Fibroblast of skin of left quadriceps (primary cell): Measurements from ENCODE around the gene TEKT2.

Source experiments
- DNase-seq, 2 experiments: peaks; one replicate each; pipeline ENCODE4 v3.0.0-alpha.2; 2013; ENCODE audit warnings: low read depth in 2 of 2

TEKT2 gene

DNA sequence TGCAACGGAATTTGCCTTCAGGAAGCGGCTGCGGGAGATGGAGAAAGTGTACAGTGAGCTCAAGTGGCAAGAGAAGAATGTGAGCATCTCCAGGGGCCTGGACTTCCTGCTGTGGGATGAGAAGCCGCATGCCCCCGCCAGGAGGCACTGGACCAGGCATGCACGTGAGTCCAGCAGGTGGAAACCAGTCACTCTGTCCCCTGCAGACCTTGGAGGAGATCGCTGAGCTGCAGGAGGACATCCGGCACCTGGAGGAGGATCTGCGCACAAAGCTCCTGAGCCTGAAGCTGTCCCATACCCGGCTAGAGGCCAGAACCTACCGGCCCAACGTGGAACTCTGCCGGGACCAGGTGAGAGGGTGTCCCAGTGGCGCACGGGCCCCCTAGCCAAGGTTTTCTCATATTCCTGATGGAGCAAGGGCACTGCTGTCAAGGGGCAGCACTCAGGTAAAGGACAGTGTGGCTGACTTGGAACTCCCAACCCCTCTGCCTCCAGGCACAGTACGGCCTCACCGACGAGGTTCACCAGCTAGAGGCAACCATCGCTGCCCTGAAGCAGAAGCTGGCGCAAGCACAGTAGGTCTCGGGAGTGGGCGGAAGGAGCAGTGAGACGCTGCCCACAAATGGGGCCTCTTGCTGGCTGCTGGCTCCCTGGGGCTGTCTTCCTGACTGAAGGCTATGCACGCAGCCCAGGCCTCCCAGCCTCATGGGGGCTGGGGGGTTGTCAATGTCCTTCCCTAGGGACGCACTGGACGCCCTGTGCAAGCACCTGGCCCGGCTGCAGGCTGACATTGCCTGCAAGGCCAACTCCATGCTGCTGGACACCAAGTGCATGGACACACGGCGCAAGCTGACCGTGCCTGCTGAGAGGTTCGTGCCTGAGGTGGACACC is 3.6 kb downstream of the TEKT2 start:
- DNase-seq: no peak

DNA sequence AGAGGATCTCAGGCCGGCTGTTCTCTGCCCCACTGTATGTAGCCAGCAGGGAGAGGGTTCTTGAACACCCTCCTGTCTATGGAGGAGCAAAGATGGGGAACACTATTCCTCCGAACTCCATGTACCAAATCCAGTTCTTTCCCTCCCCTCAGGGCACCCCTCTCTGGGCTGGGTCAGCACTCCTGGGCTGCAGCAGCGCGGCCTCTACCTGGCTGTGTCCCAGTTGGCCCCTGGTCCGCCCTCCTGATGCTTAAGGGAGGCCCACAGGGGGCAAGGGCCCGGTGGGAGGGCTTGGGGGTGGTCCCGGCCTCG is 4.3 kb downstream of the TEKT2 start:
- DNase-seq: no peak

DNA sequence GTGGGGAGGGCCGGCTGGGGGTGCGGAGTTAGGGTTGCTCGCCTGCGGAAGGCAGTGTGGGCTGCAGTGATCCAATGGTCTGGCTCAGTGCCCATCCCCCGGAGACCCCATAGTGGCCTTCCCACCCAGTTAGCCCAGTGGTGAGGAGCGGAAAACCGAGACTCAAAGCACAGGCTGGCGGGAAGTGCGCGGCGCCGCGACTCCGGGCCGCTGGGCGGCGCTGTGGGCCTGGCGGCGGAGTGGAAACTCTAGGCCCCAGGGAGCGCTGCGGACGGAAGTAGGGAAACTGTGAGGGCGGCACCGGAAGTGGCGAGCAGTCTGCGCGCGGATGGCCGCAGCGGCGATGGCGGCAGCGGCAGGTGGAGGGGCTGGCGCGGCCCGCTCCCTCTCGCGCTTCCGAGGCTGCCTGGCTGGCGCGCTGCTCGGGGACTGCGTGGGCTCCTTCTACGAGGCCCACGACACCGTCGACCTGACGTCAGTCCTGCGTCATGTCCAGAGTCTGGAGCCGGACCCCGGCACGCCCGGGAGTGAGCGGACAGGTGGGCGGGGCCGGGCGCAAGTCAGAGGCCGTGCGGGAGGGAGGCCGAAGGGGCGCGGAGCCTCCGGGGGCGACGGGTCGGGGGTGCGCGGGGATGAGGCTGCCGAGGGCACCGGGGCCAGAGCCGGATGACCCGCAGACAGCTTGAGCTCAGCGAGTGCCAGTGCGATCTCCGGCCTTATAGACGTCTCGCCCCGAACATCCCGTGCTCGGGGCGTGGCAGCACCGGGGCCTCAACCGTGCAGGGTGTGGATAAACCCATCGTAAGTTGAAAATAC is 4.9 kb downstream of the TEKT2 start, which contains the start of gene ADPRS:
Gene ADPRS (plus strand): TSS at position 316 of the 816 bp plus-strand sequence. CDS start 13 bp downstream, at position 329.
- DNase-seq: peak; percentile 66 to 71

DNA sequence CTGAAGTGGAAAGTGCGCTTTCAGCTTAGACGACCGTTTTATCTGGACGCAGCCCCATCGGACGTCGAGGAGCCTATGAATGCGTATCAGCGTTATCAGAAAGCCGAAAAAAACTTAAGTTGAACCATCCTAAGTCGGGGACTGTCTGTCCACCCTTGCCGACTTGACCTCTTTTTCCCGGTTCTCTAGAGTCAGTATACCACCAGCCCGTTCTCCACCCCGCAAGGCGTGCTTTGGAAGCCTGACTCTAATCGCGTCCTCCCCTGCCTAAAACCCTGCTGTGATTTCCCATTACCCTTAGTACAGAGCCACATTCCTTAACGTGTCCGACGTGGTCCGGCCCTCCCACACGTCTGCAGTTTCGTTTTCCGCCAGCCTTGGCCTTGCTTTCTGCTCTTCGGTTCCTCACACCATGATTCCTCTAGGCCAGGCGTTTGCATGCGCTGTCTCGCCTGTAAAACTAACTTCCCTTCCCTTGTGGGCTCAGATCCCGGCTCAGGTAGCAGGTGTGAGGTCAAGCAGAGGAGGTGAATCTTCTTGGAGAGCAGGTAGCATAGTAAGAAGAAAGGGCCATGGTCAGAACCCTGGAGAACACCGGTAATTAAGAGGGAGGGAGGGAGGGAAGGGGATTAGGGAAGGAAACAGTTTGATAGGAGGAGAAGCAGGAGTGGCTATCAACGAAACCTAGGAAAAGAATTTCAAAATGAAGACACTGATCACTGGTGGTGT is 5.7 kb downstream of the TEKT2 start:
- no peak for DNase-seq

DNA sequence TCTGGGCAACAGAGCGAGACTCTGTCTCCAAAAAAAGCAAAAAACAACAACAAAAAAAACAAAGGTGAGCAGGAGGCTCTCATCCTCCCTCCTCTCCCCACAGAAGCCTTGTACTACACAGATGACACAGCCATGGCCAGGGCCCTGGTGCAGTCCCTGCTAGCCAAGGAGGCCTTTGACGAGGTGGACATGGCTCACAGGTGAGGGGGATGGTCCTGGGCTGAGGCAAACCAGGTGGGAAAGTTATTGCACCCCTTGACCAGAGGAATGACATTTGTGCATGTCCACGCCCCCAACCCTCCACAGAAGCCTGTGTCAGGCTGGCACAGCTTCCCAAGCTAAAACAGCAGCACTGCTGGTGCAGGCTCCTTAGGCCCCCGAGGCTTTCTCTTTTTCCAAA is 7.2 kb downstream of the TEKT2 start:
- DNase-seq: no peak

DNA sequence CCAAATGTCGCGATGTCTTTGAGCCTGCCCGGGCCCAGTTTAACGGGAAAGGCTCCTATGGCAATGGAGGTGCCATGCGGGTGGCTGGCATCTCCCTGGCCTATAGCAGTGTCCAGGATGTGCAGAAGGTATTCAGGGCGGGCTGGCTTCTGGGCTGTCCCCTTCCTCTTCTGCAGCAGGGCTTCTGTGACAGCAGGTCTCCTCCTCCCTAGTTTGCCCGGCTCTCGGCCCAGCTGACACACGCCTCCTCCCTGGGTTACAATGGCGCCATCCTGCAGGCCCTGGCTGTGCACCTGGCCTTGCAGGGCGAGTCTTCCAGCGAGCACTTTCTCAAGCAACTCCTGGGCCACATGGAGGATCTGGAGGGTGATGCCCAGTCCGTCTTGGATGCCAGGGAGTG is 7.8 kb downstream of the TEKT2 start:
- DNase-seq: no peak

DNA sequence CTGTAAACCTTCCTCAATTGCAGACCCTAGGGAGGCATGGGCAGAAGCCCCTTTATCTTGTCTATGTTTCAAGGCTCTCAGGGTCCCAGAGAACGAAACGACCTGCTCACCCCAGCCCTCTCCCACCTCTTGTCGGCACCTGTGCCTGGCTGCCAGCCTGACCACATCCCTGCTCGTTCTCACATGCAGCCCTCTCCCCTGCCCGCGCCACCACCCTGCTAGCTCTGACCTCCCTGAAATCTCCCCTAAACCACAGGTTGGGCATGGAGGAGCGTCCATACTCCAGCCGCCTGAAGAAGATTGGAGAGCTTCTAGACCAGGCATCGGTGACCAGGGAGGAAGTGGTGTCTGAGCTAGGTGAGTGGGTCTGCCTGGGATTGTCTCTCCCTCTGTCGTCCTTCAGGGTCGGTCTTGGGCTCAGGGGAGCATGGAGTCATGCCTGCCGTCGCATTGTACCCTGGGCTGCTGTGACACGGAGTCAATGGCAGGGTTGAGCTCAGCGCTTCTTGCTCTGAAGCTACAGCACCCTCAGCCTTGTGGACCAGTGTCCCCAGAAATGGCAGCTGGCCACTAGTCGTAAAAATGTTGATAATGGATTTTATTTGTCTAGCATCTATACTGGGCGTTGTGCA is 8.4 kb downstream of the TEKT2 start:
- no peak for DNase-seq

DNA sequence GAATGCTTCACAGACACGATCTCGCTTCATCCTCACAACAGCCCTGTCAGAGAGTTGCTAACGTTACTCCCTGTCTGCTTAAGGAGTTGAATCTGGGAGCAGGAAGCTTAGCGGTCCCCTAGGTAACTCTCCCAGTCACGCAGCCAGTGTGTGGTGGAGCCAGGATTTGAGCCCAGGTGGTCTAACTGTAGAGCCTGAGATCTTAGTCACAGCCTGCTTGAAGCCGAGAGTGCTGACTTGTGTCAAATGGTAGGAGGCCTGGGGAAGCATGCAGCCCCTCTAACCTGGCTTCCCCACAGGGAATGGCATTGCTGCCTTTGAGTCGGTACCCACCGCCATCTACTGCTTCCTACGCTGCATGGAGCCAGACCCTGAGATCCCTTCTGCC is 8.9 kb downstream of the TEKT2 start:
- DNase-seq: no peak

DNA sequence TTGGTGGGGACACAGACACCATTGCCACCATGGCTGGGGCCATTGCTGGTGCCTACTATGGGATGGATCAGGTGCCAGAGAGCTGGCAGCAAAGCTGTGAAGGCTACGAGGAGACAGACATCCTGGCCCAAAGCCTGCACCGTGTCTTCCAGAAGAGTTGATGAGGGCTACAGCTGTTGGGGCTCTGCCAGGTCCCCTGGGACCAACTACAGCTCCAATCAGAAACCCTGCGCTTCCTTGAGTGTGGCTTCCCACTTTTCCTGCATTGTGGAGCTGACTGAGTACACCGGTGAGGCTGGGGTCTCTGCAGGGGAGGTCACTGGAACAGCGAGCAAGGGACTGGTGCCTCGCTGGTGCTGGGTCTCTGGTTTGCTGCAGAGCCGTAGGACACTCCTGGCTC is 9.3 kb downstream of the TEKT2 start:
- DNase-seq: no peak

DNA sequence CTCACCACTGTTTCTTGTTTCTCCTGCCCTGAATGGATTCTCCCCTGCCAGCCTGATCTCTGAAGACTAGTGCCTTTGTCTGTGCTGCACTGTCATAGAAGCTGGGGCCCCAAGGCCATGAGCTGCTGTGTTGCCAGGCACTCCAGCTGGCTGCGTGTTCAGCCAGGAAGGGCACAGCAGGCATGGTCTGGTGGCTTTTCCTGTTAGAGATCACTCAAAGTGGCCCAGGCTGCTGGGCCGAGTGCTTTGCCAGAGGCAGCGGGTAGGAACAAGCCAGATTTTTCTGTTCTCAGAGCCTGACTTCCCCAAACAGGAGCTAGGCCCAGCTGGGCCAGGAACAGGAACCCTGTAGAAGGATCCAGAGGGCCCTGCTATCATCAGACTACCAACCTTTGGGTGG is 10.0 kb downstream of the TEKT2 start:
- no peak for DNase-seq

DNA sequence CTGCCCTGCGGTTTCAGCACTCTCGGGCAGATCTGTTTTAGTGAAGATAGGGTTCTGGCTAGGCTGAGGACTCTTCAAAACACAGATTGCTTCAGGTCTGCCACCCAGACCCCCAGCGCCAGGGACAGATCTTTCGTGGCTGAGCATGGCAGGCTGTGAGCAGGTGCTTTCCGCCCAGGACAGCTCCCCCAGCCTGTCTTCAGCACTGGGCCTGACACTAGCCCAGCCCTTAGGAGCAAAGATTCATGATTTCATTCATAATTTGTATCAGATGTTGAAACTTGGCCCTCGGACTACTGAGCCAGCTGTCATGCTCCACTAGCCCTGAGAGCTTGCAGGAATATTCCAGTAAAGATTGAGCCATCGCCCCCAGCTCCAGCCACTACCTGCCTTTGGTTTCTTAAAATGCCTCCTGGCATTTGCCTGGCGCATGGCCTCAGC is 10.7 kb downstream of the TEKT2 start:
- DNase-seq: no peak

DNA sequence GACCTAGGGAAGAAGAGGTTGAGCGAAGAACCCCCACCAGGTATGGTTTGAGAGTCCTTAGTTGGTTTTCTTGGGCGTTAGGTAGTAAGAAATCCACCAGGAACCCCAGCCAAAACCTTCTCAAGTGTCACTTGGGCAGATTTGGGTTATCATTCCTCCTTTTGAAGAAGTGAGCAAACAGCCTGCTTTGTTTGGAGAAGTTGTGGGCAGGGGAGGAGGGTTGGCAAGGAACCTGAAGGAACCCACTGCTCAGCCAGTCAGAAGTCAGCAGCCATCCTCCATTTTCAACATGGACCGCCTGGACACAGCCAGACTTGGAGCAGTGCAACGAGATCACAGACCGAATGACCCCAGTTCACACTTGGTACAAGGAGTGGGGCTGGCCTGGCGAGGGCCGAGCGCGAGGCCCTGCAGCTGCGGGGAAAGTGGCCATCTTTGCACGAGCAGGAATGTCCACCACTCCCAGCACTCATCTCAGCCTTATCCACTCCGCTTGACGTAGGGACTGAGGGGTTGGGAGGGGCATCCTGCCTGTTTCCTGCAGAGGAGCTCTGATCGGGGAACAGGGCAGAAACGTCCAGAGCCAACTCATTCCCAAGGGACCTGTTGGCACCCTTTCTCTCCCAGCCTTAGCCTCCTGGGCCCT is 12.0 kb downstream of the TEKT2 start:
- no peak for DNase-seq

DNA sequence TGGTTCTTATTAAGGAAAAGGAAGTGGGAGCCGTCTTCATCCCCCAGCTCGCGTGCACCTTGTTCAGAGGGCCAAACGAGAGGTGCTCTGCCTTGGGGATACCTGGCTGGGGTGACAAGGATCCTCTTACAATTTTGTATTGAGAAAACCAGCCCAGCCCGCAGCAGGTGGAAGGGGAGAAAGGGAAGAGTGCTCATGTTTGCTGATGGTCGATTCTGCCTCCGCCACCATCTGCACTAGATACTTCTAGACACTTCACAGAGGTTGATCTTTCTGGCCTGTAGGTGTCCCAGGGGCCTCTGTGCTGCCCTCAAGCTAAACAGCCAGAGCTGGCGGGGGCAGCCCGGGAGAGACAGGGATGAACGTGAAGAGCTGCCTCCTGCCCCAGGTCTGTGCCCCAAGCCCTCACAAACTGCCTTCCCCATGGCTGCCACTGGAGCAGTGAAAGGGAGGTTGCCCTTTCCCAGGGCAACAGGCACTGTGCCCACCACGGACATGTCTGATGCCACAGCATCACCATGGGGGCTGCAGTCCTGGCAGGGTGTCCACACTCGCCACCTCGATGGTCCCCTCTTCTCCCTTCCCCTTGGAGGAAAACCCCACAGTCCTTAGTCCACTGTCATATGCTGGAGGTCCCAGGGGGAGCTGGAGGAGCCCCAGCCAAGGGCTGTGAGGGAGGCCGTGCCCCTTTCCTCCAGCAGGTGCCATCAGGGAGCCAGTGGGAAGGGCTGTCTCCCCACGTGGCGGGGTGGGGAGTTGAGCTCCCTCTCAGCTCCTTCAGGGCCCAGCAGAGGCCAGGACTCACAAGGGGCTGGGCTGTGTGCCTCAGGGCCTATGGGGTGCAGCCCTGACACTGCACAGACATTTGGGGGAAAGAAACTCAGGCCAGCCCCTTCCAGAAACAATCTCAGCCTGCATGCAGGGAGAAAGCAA is 12.9 kb downstream of the TEKT2 start:
- DNase-seq: no peak

DNA sequence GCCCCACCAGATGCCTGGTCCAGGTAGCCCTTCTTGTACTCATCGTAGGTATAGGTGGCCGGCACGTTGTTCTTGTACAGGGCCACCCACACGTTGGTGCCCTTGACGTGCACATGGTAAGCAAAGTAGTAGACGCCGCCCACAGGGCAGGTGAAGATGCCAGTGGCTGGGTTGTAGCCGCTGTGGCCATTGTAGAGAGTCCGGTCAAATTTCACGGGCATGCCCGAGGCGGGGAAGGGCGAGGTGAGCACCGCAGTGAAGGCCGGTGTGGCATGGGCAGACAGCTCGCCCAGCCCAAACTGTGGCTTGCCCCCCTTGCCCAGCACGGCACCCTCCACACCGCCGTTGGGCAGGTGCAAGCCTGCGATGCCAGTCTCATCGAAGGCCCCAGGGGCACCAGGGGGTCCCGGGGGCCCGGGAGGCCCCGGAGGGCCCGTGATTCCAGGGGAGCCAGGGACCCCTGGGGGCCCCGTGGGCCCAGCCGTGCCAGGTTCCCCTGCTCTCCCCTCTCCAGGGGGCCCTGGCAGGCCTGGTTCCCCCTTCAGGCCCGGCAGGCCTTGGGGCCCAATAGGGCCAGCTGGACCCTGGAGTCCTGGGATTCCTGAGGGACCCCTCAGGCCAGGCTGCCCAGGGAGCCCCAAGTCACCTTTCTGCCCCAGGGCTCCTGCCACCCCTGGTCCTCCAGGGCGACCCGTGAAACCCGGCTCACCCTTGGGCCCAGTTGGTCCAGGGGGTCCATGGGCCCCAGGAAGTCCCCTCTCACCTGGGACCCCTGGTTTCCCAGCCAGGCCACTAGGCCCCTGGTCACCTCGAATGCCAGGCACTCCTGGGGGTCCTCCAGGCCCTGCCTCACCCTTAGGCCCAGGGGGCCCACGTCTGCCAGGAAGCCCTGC is 14.0 kb downstream of the TEKT2 start:
- DNase-seq: no peak

DNA sequence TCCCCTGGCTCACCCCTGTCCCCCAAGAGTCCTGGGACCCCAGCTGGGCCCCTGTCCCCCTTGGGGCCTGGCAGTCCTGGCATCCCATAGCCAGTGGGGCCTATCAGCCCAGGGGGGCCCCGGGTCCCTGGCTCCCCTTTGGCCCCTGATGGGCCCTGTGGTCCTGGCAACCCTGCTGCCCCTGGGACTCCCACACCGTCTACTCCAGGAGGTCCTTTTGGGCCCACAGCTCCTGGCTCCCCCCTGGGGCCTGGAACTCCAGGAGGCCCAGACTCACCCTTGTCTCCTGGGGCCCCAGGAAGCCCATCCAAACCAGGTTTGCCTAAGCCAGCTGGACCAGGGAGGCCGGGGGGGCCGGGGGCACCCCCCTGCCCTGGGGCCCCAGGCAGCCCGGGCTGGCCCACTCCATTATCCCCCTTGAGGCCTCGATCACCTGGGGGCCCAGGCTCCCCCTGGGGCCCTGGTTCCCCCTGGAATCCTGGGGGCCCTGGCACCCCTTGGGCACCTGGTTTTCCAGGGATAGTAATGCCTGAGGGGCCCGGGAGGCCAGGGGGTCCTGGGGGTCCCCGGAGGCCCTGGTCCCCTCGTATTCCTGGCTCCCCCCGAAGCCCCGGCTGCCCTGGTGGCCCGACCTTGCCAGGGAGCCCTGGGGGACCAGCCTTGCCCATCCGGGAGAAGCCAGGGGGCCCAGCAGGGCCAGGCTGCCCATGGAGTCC is 14.9 kb downstream of the TEKT2 start:
- no peak for DNase-seq

DNA sequence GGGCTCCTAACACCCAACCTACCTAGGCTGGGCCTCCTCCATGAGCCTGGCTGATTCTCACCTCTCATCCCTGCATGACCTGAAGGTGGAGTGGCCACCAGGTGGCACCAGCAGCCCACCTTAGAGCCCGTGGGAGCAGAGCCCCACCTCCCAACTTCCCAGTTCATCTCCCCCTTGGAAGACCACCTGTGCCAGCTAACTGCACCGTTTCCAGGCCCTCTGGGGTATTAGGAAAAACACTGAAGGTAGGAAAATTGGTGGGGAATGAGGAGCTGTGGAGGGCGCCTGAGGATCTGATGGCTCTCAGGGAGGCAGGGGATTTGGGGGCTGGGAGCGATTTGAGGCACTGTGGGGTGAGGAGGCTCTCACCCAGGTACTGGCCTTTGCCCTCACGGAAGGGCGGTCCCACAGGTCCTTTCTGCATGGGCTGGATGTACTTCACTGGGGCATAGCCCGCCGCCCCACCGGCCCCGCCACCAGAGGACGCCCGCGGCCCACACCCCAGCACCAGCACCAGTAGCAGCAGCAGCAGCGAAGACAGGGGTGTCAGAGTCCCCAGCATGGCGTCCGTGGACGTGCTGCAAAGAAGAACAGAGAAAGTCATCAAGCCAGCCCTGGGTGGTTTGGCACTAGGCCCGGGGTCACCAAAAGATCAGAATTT is 15.9 kb downstream of the TEKT2 start:
- DNase-seq: peak; percentile 42 to 47

DNA sequence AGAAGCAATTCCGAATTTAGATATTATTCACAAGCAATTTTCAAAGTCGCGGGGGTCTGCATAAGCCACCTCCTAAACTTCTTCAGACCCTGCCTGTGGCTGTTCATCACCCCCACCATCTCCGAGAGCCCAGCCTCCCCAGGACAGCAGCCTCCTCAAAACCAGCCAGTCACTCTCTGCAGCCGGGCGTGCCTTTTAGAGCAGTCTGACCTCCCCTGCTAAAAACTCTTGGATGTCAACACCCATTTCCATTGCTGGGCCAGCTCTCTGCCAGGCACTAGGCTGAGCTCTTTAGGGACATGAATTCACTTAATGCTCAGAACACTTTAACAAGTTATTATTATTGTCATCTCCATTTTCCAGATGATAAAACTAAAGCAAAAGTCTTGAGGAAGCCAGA is 16.5 kb downstream of the TEKT2 start:
- DNase-seq: no peak

DNA sequence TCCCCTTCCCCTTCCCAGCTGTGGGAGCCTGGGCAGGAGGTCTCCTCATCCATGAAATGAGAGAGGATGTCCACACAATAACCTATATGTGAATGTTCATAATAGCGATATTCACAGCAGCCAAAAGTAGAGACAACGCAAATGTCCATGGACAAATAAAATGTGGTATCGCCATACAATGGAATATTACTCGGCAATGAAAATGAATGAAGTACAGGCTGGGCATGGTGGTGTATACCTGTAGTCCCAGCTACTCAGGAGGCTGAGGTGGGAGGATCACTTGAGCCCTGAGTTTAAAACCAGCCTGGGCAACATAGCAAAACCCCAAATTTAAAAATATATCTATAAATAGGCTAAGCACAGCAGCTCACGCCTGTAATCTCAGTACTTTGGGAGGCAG is 17.7 kb downstream of the TEKT2 start:
- DNase-seq: no peak
